GM18526 (cell line): ENCODE data around the gene SNAP47.

Experiments used
- POLR2A ChIP-seq: IDR thresholded peaks from 3 replicates; pipeline ENCODE4 v1.6.1; 2011; ENCODE audit not compliant: insufficient read length; ENCODE audit errors: extremely low read depth

The SNAP47 gene

GRCh38 chr1:227729881-227730629, 5.2 kb upstream of the SNAP47 start:
- TF ChIP-seq POLR2A: no peak

GRCh38 chr1:227730630-227731151, 4.5 kb upstream of the SNAP47 start:
- no peak for TF ChIP-seq POLR2A

- TF ChIP-seq POLR2A: no peak
These were observed 4.0 kb upstream of the SNAP47 start for GRCh38 chr1:227731241-227731677.

GRCh38 chr1:227731696-227732585, 3.3 kb upstream of the SNAP47 start:
- TF ChIP-seq POLR2A: no peak

GRCh38 chr1:227732586-227733308, 2.5 kb upstream of the SNAP47 start:
- TF ChIP-seq POLR2A: no peak

GRCh38 chr1:227733309-227733705, 1.9 kb upstream of the SNAP47 start:
- no peak for TF ChIP-seq POLR2A

GRCh38 chr1:227733751-227734545, 1.3 kb upstream of the SNAP47 start:
- TF ChIP-seq POLR2A: no peak

GRCh38 chr1:227734546-227734855, 734 bp upstream of the SNAP47 start:
- no peak for TF ChIP-seq POLR2A

GRCh38 chr1:227735539-227736285, 477 bp downstream of the SNAP47 start:
- TF ChIP-seq POLR2A: no peak

GRCh38 chr1:227736814-227737432, 1.7 kb downstream of the SNAP47 start:
- TF ChIP-seq POLR2A: no peak

GRCh38 chr1:227738820-227739219, 3.6 kb downstream of the SNAP47 start:
- TF ChIP-seq POLR2A: no peak

GRCh38 chr1:227739636-227740035, 4.4 kb downstream of the SNAP47 start:
- TF ChIP-seq POLR2A: no peak

- no peak for TF ChIP-seq POLR2A
These were observed 5.2 kb downstream of the SNAP47 start for GRCh38 chr1:227740401-227740960.
